Caco-2 (cell line): ENCODE data around the gene TXNDC5. TPM values are rescaled to one million over a fixed set of nuclear protein-coding genes. Genes with fewer than 3 reads are reported as not detected.
"Not testable (repeated sequence)": the region's sequence is repeated elsewhere in the genome, so short reads cannot be mapped to it uniquely, and the experiment has no call there.

Experiments used
- BruUV-seq: library from RNA; stranded (reverse); fragments of 400-500 nt; replicated peaks from 2 replicates; lab custom pipeline; 2021; lab: Mats Ljungman, UMichigan
- CTCF ChIA-PET: fragments of 300-600 bp; sonication (Branson Sonifier 250); formaldehyde crosslinking; loops from one replicate; lab custom pipeline; 2022; ENCODE audit warnings: antibody characterized with exemption; lab: Charles Lee
- POLR2A ChIA-PET: fragments of 300-600 bp; sonication (Branson Sonifier 250); formaldehyde crosslinking; loops from one replicate; lab custom pipeline; 2022; ENCODE audit warnings: antibody characterized with exemption; lab: Charles Lee
- DNase-seq, 2 experiments: peaks; one replicate each; pipeline versions ENCODE4 v3.0.0 to v3.0.0-alpha.2; 2020 to 2022
- H3K27me3 ChIP-seq: replicated peaks from 2 replicates; pipeline ENCODE4 v1.6.0; 2011; ENCODE audit warnings: low read length; ENCODE audit not compliant: control insufficient read depth, insufficient read depth
- H3K36me3 ChIP-seq: 2 replicates; pipeline ENCODE4 v1.5.1; 2011; ENCODE audit warnings: low read length; ENCODE audit not compliant: control insufficient read depth, insufficient read depth
- H3K4me1 ChIP-seq: fragments of 250-450 bp; sonication (Bioruptor Pico); 2 replicates; pipeline ENCODE4 v1.5.1; 2020; ENCODE audit warnings: mild to moderate bottlenecking
- H3K4me3 ChIP-seq: 2 replicates; pipeline ENCODE4 v1.5.1; 2011; ENCODE audit warnings: low read depth, mild to moderate bottlenecking, control low read depth, low read length
- H3K9me3 ChIP-seq: fragments of 250-450 bp; sonication (Bioruptor Pico); 2 replicates; pipeline ENCODE4 v1.5.1; 2020; ENCODE audit warnings: mild to moderate bottlenecking, moderate library complexity
- H3K27ac Mint-ChIP-seq: one replicate; pipeline ENCODE4 v1.8.0; 2022; ENCODE audit warnings: mixed read lengths; ENCODE audit not compliant: unreplicated experiment
- H3K27me3 Mint-ChIP-seq: one replicate; pipeline ENCODE4 v1.8.0; 2022; ENCODE audit warnings: mixed read lengths; ENCODE audit not compliant: insufficient read depth, unreplicated experiment
- H3K36me3 Mint-ChIP-seq: one replicate; pipeline ENCODE4 v1.8.0; 2022; ENCODE audit warnings: mild to moderate bottlenecking, mixed read lengths; ENCODE audit not compliant: insufficient read depth, unreplicated experiment
- H3K4me1 Mint-ChIP-seq: one replicate; pipeline ENCODE4 v1.8.0; 2022; ENCODE audit warnings: low read depth, mixed read lengths; ENCODE audit not compliant: unreplicated experiment
- H3K4me3 Mint-ChIP-seq: one replicate; pipeline ENCODE4 v1.8.0; 2022; ENCODE audit warnings: mild to moderate bottlenecking, moderate library complexity, mixed read lengths; ENCODE audit not compliant: unreplicated experiment
- H3K9me3 Mint-ChIP-seq: one replicate; pipeline ENCODE4 v1.8.0; 2022; ENCODE audit warnings: mixed read lengths; ENCODE audit not compliant: unreplicated experiment
- CTCF ChIP-seq, 2 experiments: fragments of 200-600 bp in 1 of 2; IDR thresholded peaks; 1 replicate in 1 of 2; 2 replicates in 1 of 2; pipeline versions ENCODE4 v1.5.1 to v1.8.0; 2011 to 2022; ENCODE audit warnings: antibody characterized with exemption in 1 of 2, control low read depth in 1 of 2, inconsistent platforms in 1 of 2, low read depth in 1 of 2, low read length in 1 of 2, mild to moderate bottlenecking in 1 of 2, moderate library complexity in 1 of 2; ENCODE audit not compliant: insufficient read depth in 1 of 2, severe bottlenecking in 1 of 2, unreplicated experiment in 1 of 2
- intact Hi-C: fragments of 100-400 bp; cut with micrococcal nuclease; formaldehyde crosslinking; loops from one replicate; pipeline ENCODE4 v1.10.0; 2022; ENCODE audit not compliant: unreplicated experiment
- total RNA-seq: library from RNA; stranded (reverse); gene quantifications from 2 replicates; pipeline ENCODE4 v1.2.3, GENCODE V29; 2022

TXNDC5 gene
- total RNA-seq, 1 experiment from 2014 or later = 117 TPM

- POLR2A ChIA-PET = no interaction called here
- Mint-ChIP-seq H3K36me3 (peaks cover 76% of the 10 kb centered on the region), H3K4me3 (no peak overlapping the region), H3K27me3 (no peaks in the 10 kb centered on the region), H3K9me3 (no peaks in the 10 kb centered on the region), H3K4me1 (no peaks in the 10 kb centered on the region), H3K27ac (no peak overlapping the region)
- no peak for TF ChIP-seq CTCF (IDR thresholded peaks at IDR 0.05; ENCODE audit: insufficient read depth in 1 of 2, low read depth in 1 of 2, low read length in 1 of 2, severe bottlenecking in 1 of 2, unreplicated experiment in 1 of 2)
- Histone ChIP-seq H3K4me3 (no peak overlapping the region), H3K36me3 (0 out of 2 replicates have a peak, but pooled peaks cover 1% of the 10 kb centered on the region), H3K4me1 (no peaks in the 10 kb centered on the region), H3K27me3 (no peaks in the 10 kb centered on the region), H3K9me3 (no peaks in the 10 kb centered on the region)
- DNase-seq = no peak
- CTCF ChIA-PET = no interaction called here
- intact Hi-C loops = no loop called here
- no TSS peak for BruUV-seq
These were observed 17.2 kb downstream of the TXNDC5 start for GRCh38 chr6:7893342-7893741.

GRCh38 chr6:7892367-7892766, 18.2 kb downstream of the TXNDC5 start:
- H3K36me3 ChIP-seq, intact Hi-C loops: not testable (repeated sequence)

GRCh38 chr6:7891078-7891872, 19.3 kb downstream of the TXNDC5 start:
- TF ChIP-seq CTCF (IDR thresholded peaks at IDR 0.05; ENCODE audit: insufficient read depth in 1 of 2, low read depth in 1 of 2, low read length in 1 of 2, severe bottlenecking in 1 of 2, unreplicated experiment in 1 of 2) = no peak

More at GRCh38 chr6:7892367-7892766, 18.2 kb downstream of the TXNDC5 start:
- BruUV-seq, H3K27ac Mint-ChIP-seq, H3K9me3 Mint-ChIP-seq, H3K27me3 Mint-ChIP-seq, POLR2A ChIA-PET, H3K4me3 Mint-ChIP-seq, H3K4me1 Mint-ChIP-seq, H3K4me1 ChIP-seq, H3K9me3 ChIP-seq, H3K27me3 ChIP-seq, DNase-seq, H3K4me3 ChIP-seq: not testable (repeated sequence)
- peaks cover 72% of the 10 kb centered on the region for H3K36me3 Mint-ChIP-seq
- CTCF ChIA-PET = interaction anchor here (0.5 kb wide), 1 partner anchor 698 kb away, joined by 3 read pairs; no protein-coding TSS in a partner anchor

More at GRCh38 chr6:7891078-7891872, 19.3 kb downstream of the TXNDC5 start:
- Mint-ChIP-seq H3K27me3 (no peaks in the 10 kb centered on the region), H3K4me1 (no peaks in the 10 kb centered on the region), H3K27ac (no peak overlapping the region), H3K9me3 (no peaks in the 10 kb centered on the region), H3K4me3 (no peak overlapping the region), H3K36me3 (peaks cover 73% of the 10 kb centered on the region)
- H3K4me1 ChIP-seq = no peaks in the 10 kb centered on the region
- no peak for DNase-seq
- ChIA-PET POLR2A (no interaction called here), CTCF (interaction anchor here (0.5 kb wide), 1 partner anchor 699 kb away, joined by 3 read pairs; no protein-coding TSS in a partner anchor)
- no TSS peak for BruUV-seq
- intact Hi-C loops = no loop called here
- no peaks in the 10 kb centered on the region for H3K27me3 ChIP-seq
- H3K36me3 ChIP-seq = peaks cover 2% of the 10 kb centered on the region; the same call in 1 of the 2 replicates
- H3K9me3 ChIP-seq = no peaks in the 10 kb centered on the region
- no peak overlapping the region for H3K4me3 ChIP-seq
